Suprapubic skin (tissue), 4 donors: Measurements from ENCODE around the gene EXOC1.

ENCODE experiments used
- CTCF ChIP-seq, 2 donors: fragments of 200-600 bp in 1 of 2; fragments of 450-650 bp in 1 of 2; sonication (generic) in 1 of 2; IDR thresholded peaks; one replicate each; pipeline ENCODE4 v1.5.1; 2016 to 2019; ENCODE audit warnings: antibody characterized with exemption in 2 of 2, mild to moderate bottlenecking in 1 of 2, moderate library complexity in 1 of 2
- EP300 ChIP-seq: sonication (generic); formaldehyde crosslinking; IDR thresholded peaks from one replicate; pipeline ENCODE4 v1.6.1; 2017; ENCODE audit warnings: antibody characterized with exemption
- POLR2A ChIP-seq, 2 donors: fragments of 450-650 bp; IDR thresholded peaks; one replicate each; pipeline ENCODE4 v1.6.1; 2017; ENCODE audit warnings: antibody characterized with exemption in 2 of 2, mild to moderate bottlenecking in 2 of 2, moderate library complexity in 2 of 2
- POLR2AphosphoS5 ChIP-seq, 3 donors: sonication (generic); formaldehyde crosslinking; IDR thresholded peaks; one replicate each; pipeline ENCODE4 v1.6.1; 2017; ENCODE audit warnings: antibody characterized with exemption in 3 of 3

- TF ChIP-seq CTCF (IDR thresholded peaks at IDR 0.05) (no peak), POLR2A (IDR thresholded peaks at IDR 0.05) (no peak), POLR2AphosphoS5 (IDR thresholded peaks at IDR 0.05) (no peak), EP300 (no peak)
Measured at GRCh38 chr4:55834086-55834795, 19.2 kb upstream of the EXOC1 start.
